Measurements from ENCODE around the gene EXOSC2. TPM values are rescaled to one million over a fixed set of nuclear protein-coding genes. Genes with fewer than 3 reads are reported as not detected.

EXOSC2 gene
- total RNA-seq, 1 donor from 2014 or later: 110 TPM

DNA sequence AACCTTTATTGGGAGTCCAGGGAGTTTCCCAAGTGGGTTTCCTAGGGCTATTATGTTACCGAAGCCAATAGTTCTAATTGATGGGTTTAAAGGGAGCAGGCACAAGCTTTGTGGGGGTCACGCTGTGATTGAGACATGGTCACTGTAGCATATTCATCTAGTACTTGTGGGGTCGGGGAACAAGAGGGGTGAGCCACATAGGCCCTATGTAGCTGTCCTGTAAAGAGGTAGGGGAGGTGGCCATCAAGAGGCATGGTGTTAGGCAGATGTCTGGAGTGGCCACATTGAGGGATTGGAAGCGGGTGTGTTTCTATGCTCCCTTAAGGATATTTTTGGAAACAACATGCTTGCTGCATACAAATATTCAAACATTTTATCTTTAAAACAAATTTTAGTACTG lies 50.1 kb downstream of the EXOSC2 start:
- Mint-ChIP-seq H3K4me1 (no peaks in the 10 kb centered on the region), H3K36me3 (ENCODE audit: low read depth) (peaks cover 2% of the 10 kb centered on the region)
- no peak for DNase-seq

DNA sequence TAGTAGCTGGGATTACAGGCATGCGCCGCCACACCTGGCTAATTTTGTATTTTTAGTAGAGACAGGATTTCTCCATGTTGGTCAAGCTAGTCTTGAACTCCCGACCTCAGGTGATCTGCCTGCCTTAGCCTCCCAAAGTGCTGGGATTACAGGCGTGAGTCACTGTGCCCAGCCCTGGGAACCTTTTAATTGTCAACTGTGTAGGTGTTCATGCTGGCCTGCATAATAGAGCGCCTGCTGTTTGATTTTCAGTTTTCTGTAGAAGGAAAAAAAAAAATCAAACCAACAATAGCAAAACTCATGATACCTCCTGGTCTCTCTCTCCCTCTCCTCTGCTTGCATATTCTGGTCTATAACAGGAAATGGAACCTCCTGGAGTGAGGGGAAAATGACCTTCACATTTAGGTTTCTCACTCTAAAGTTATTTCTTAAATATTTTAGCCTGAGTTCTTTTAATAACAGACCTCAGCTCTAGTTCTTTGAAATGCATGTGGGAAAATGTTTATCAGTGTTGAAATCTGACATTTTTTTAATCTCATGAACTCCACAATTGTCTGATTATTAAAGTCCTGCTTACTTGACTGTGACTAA lies 51.7 kb downstream of the EXOSC2 start:
- no peak overlapping the region for H3K27ac Mint-ChIP-seq
- DNase-seq: no peak
- H3K36me3 Mint-ChIP-seq (ENCODE audit: low read depth): peaks cover 2% of the 10 kb centered on the region
- intact Hi-C loops (cut with micrococcal nuclease): no loop called here
- H3K4me1 Mint-ChIP-seq: no peaks in the 10 kb centered on the region
- H3K4me3 Mint-ChIP-seq: no peak overlapping the region
- no peaks in the 10 kb centered on the region for H3K9me3 Mint-ChIP-seq
- H3K27me3 Mint-ChIP-seq: no peaks in the 10 kb centered on the region

More for the DNA sequence above, 50.1 kb downstream of the EXOSC2 start:
- no peaks in the 10 kb centered on the region for H3K9me3 Mint-ChIP-seq
- H3K27me3 Mint-ChIP-seq: no peaks in the 10 kb centered on the region
- H3K4me3 Mint-ChIP-seq: no peak overlapping the region
- no peak overlapping the region for H3K27ac Mint-ChIP-seq
- intact Hi-C loops (cut with micrococcal nuclease): no loop called here

DNA sequence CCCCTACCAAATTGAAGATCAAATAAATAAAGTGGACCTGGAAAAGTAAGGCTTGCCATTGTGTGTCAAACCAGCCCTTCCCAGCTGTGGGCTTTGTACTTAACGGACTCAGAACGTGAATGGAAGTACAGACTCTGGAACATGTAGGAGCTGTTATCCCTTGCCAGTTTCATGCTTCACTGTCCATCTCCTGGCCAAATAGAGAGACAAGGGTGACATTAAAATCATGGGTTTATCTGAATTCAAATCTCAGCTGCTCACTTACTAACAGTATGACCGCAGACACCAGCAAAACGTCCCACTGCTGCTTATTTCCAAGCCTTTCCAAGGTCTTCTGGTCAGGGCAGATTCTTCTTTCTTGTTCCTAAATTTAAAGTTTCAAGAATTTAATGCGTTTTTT lies 52.2 kb downstream of the EXOSC2 start:
- Mint-ChIP-seq H3K4me1 (no peaks in the 10 kb centered on the region), H3K27ac (no peak overlapping the region), H3K36me3 (ENCODE audit: low read depth) (peaks cover 2% of the 10 kb centered on the region), H3K27me3 (no peaks in the 10 kb centered on the region), H3K9me3 (no peaks in the 10 kb centered on the region), H3K4me3 (no peak overlapping the region)
- no peak for DNase-seq
- intact Hi-C loops (cut with micrococcal nuclease): no loop called here

DNA sequence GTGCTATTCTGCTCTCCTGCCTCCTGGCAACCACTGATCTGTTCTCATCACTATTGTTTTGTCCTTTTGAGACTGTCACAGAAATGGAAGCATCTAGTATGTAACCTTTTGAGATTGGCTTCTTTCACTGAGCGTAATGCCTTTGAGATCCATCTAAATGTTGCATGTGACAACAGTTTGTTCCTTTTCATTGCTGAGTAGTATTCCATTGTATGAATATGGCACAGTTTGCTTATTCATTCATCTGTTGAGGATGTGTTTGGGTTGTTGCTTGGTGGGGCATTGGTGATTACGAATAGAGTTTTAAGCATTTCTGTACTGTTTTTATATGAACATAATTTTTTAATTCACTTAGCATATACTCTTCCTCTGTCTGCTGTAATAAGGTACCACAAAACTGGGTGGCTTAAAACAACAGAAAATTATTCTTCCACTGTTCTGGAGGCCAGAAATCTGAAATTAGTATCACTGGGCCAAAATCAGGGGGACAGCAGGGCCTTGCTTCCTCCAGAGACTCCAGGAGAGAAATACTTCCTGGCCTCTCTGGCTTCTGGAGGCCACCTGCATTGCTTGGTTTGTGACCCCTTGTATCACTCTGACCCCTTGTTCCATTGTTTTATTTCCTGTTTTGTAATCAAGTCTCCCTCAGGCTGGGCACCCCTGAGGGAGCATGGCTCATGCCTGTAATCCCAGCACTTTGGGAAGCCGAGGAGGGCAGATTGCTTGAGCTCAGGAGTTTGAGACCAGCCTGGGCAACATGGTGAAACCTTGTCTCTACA lies 53.0 kb downstream of the EXOSC2 start:
- no peaks in the 10 kb centered on the region for H3K9me3 Mint-ChIP-seq
- H3K27ac Mint-ChIP-seq: no peak overlapping the region
- intact Hi-C loops (cut with micrococcal nuclease): no loop called here
- DNase-seq: no peak
- H3K4me1 Mint-ChIP-seq: no peaks in the 10 kb centered on the region
- H3K4me3 Mint-ChIP-seq: no peak overlapping the region
- no peaks in the 10 kb centered on the region for H3K27me3 Mint-ChIP-seq
- peaks cover 2% of the 10 kb centered on the region for H3K36me3 Mint-ChIP-seq (ENCODE audit: low read depth)

DNA sequence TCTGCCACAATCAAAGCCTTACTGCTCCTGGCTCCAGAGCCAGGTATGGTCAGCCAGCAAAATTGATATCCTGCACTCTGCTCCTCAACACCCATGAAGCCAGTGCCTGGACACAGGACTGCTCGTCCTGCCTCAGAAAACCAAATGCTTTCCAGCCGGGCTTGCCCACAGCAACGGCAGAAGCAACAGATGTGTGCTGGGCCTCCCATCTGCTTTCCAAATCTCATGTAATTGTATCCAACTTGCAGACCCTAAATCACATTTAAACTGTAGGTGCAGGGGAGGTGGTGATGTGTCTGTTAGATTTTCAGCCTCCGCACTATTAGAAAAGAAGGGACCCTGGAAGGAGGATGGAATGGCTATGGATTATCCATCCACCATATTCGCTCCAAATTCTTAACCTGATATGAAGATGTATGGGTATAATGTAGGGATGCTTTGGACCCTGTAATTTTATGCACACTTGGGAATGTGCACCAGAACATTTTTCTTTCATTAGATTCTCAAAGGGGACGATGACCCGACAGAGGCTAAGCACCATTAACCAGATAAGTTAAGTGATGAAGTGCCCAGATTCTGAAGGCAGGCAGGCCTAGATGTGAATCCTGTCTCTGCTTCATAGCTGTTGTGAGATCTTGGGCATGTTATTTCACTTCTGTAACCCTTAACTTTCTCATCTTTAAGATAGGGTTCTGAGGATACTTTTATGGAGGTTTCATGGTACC lies 58.2 kb downstream of the EXOSC2 start:
- Mint-ChIP-seq H3K4me3 (no peak overlapping the region), H3K4me1 (no peaks in the 10 kb centered on the region), H3K9me3 (no peaks in the 10 kb centered on the region), H3K36me3 (ENCODE audit: low read depth) (no peaks in the 10 kb centered on the region), H3K27me3 (no peaks in the 10 kb centered on the region), H3K27ac (no peak overlapping the region)
- intact Hi-C loops (cut with micrococcal nuclease): no loop called here
- DNase-seq: no peak

Other genes starting within 250 kb of the EXOSC2 start
- gene ASS1, start 248.8 kb upstream of the EXOSC2 start, total RNA-seq: 3.2 and 4.5 TPM in 2 replicates
- 51.1 and 55.8 TPM in 2 replicates for gene FUBP3, start 114.2 kb upstream of the EXOSC2 start, total RNA-seq
- 0.21 and 0.28 TPM in 2 replicates for gene PRDM12, start 29.2 kb upstream of the EXOSC2 start, total RNA-seq
- gene ABL1, start 141.5 kb downstream of the EXOSC2 start, total RNA-seq: 32.6 and 35.7 TPM in 2 replicates
- not detected in 2 replicates for gene QRFP, start 203.0 kb downstream of the EXOSC2 start, total RNA-seq
- not detected in 2 replicates for gene FIBCD1, start 245.5 kb downstream of the EXOSC2 start, total RNA-seq